Fibroblast of lung (primary cell): Measurements from ENCODE around the gene ST8SIA6.

Experiments
- CTCF ChIP-seq, 2 donors: IDR thresholded peaks in 1 of 2; conservative IDR thresholded peaks in 1 of 2; 1 replicate in 1 of 2; 2 replicates in 1 of 2; pipeline ENCODE4 v1.5.1; 2011 to 2012; ENCODE audit warnings: low read length in 2 of 2, control low read depth in 1 of 2, inconsistent platforms in 1 of 2, low read depth in 1 of 2, mild to moderate bottlenecking in 1 of 2
- EZH2 ChIP-seq: IDR thresholded peaks from 2 replicates; pipeline ENCODE4 v1.5.1; 2012; ENCODE audit warnings: low read length, control low read depth, mild to moderate bottlenecking; ENCODE audit errors: missing control alignments

DNA sequence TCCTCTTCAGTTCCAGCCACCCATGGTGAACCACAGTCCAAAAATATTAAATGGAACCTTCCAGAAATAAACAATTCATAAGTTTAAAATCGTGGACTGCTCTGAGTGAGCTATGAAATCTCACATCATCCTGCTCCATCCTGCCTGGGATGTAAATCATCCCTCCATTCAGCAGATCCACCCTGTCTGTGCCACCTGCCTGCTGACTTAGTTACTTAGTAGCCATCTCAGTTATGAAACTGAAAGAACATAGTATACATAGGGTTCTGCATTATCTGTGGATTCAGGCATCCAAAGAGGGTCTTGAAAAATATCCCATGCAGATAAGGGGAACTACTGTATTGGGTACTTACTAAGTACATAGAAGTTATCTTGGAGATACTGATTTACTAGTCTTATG is 89.0 kb downstream of the ST8SIA6 start:
- no peak for TF ChIP-seq CTCF (conservative IDR thresholded peaks at IDR 0.05 in 1 of 2, IDR thresholded peaks at IDR 0.05 in 1 of 2; ENCODE audit: low read depth in 1 of 2, low read length in 2 of 2)
- TF ChIP-seq EZH2, result no peak
